H9 (cell line): ENCODE results near the gene RABIF. TPM values are rescaled to one million over a fixed set of nuclear protein-coding genes. Genes with fewer than 3 reads are reported as not detected.

Source experiments
- DNase-seq: peaks from one replicate; pipeline ENCODE4 v3.0.0-alpha.2; 2017
- H2AFZ ChIP-seq: one replicate; pipeline ENCODE4 v1.6.1; 2013; ENCODE audit warnings: mild to moderate bottlenecking, low read length, control low read depth, moderate library complexity
- H2AK5ac ChIP-seq: 2 replicates; pipeline ENCODE4 v1.6.1; 2013; ENCODE audit warnings: low read length, control low read depth, mixed read lengths; ENCODE audit not compliant: insufficient read length
- H2BK120ac ChIP-seq: one replicate; pipeline ENCODE4 v1.6.1; 2013; ENCODE audit warnings: low read depth, mild to moderate bottlenecking, low read length, control low read depth, inconsistent platforms; ENCODE audit not compliant: poor library complexity, severe bottlenecking
- H2BK12ac ChIP-seq: 2 replicates; pipeline ENCODE4 v1.6.1; 2013; ENCODE audit warnings: low read length, control low read depth, mixed read lengths, low read depth; ENCODE audit not compliant: insufficient read length
- H2BK15ac ChIP-seq: 2 replicates; pipeline ENCODE4 v1.6.1; 2013; ENCODE audit warnings: low read depth, low read length, control low read depth
- H2BK20ac ChIP-seq: one replicate; pipeline ENCODE4 v1.6.1; 2013; ENCODE audit warnings: low read depth, mild to moderate bottlenecking, low read length, control low read depth, inconsistent platforms; ENCODE audit not compliant: poor library complexity, severe bottlenecking
- H2BK5ac ChIP-seq: 2 replicates; pipeline ENCODE4 v1.6.1; 2013; ENCODE audit warnings: low read length, control low read depth, mixed read lengths; ENCODE audit not compliant: insufficient read length
- H3K14ac ChIP-seq: 2 replicates; pipeline ENCODE4 v1.6.1; 2013; ENCODE audit warnings: low read length, control low read depth; ENCODE audit not compliant: insufficient read depth
- H3K18ac ChIP-seq: 2 replicates; pipeline ENCODE4 v1.6.1; 2013; ENCODE audit warnings: low read depth, mild to moderate bottlenecking, mixed read lengths, low read length, control low read depth; ENCODE audit not compliant: insufficient read length
- H3K23ac ChIP-seq: 2 replicates; pipeline ENCODE4 v1.6.1; 2013; ENCODE audit warnings: low read length, control low read depth, mixed read lengths, low read depth; ENCODE audit not compliant: insufficient read length
- H3K23me2 ChIP-seq: 2 replicates; pipeline ENCODE4 v1.6.1; 2013; ENCODE audit warnings: low read depth, mild to moderate bottlenecking, mixed read lengths, low read length, control low read depth; ENCODE audit not compliant: insufficient read length, poor library complexity, severe bottlenecking
- H3K27ac ChIP-seq: 2 replicates; pipeline ENCODE4 v1.5.1; 2013; ENCODE audit warnings: low read length, control low read depth, mixed read lengths, low read depth; ENCODE audit not compliant: insufficient read length
- H3K27me3 ChIP-seq: 2 replicates; pipeline ENCODE4 v1.6.1; 2013; ENCODE audit warnings: low read length, control low read depth, inconsistent platforms; ENCODE audit not compliant: insufficient read depth
- H3K4ac ChIP-seq: 2 replicates; pipeline ENCODE4 v1.6.1; 2013; ENCODE audit warnings: low read depth, mild to moderate bottlenecking, control low read depth, inconsistent platforms, low read length, moderate library complexity
- H3K4me1 ChIP-seq: 2 replicates; pipeline ENCODE4 v1.6.1; 2013; ENCODE audit warnings: low read length, control low read depth, inconsistent platforms; ENCODE audit not compliant: insufficient read depth
- H3K4me2 ChIP-seq: 2 replicates; pipeline ENCODE4 v1.6.1; 2013; ENCODE audit warnings: low read length, control low read depth, mixed read lengths; ENCODE audit not compliant: insufficient read length, insufficient read depth
- H3K56ac ChIP-seq: 2 replicates; pipeline ENCODE4 v1.6.1; 2013; ENCODE audit warnings: low read depth, mild to moderate bottlenecking, mixed read lengths, low read length, control low read depth; ENCODE audit not compliant: insufficient read length
- H3K79me1 ChIP-seq: 2 replicates; pipeline ENCODE4 v1.6.1; 2013; ENCODE audit warnings: low read depth, mild to moderate bottlenecking, moderate library complexity, low read length, control low read depth, inconsistent platforms; ENCODE audit not compliant: insufficient read depth, poor library complexity, severe bottlenecking
- H3K79me2 ChIP-seq: 2 replicates; pipeline ENCODE4 v1.6.1; 2013; ENCODE audit warnings: low read length, control low read depth, inconsistent platforms; ENCODE audit not compliant: insufficient read depth
- H3K9ac ChIP-seq: 2 replicates; pipeline ENCODE4 v1.6.1; 2013; ENCODE audit warnings: low read length, control low read depth, mixed read lengths; ENCODE audit not compliant: insufficient read length; ENCODE audit errors: extremely low read depth
- H3K9me3 ChIP-seq: one replicate; pipeline ENCODE4 v1.6.1; 2013; ENCODE audit warnings: low read depth, low read length, inconsistent platforms; ENCODE audit not compliant: control insufficient read depth
- H3T11ph ChIP-seq: one replicate; pipeline ENCODE4 v1.6.1; 2013; ENCODE audit warnings: mild to moderate bottlenecking, low read length, control low read depth, inconsistent platforms
- H4K20me1 ChIP-seq: one replicate; pipeline ENCODE4 v1.6.1; 2013; ENCODE audit not compliant: control insufficient read depth, insufficient read length, insufficient read depth
- H4K5ac ChIP-seq: 2 replicates; pipeline ENCODE4 v1.6.1; 2013; ENCODE audit warnings: low read depth, mild to moderate bottlenecking, mixed read lengths, low read length, control low read depth; ENCODE audit not compliant: insufficient read length
- H4K8ac ChIP-seq: replicated peaks from 2 replicates; pipeline ENCODE4 v1.6.1; 2013; ENCODE audit warnings: low read length, control low read depth, mixed read lengths, low read depth; ENCODE audit not compliant: insufficient read length
- H4K91ac ChIP-seq: 2 replicates; pipeline ENCODE4 v1.6.1; 2013; ENCODE audit warnings: low read depth, mild to moderate bottlenecking, moderate library complexity, mixed read lengths, low read length, control low read depth; ENCODE audit not compliant: insufficient read length
- H3K27ac Mint-ChIP-seq, 3 experiments: 2 replicates in 2 of 3; 3 replicates in 1 of 3; pipeline ENCODE4 v1.8.0; 2020 to 2021; ENCODE audit warnings: mixed read lengths in 3 of 3, mild to moderate bottlenecking in 1 of 3, moderate library complexity in 1 of 3
- H3K27me3 Mint-ChIP-seq: 2 replicates; pipeline ENCODE4 v1.8.0; 2021; ENCODE audit warnings: low read depth, mild to moderate bottlenecking, moderate library complexity, mixed read lengths
- H3K36me3 Mint-ChIP-seq, 3 experiments: 2 replicates in 2 of 3; 3 replicates in 1 of 3; pipeline ENCODE4 v1.8.0; 2020 to 2021; ENCODE audit warnings: low read depth in 3 of 3, mixed read lengths in 3 of 3; ENCODE audit not compliant: insufficient read depth in 1 of 3
- H3K4me1 Mint-ChIP-seq, 2 experiments: 2 replicates each; pipeline ENCODE4 v1.8.0; 2020; ENCODE audit warnings: mixed read lengths in 2 of 2
- H3K4me3 Mint-ChIP-seq, 2 experiments: 2 replicates in 1 of 2; 3 replicates in 1 of 2; pipeline ENCODE4 v1.8.0; 2020 to 2021; ENCODE audit warnings: mild to moderate bottlenecking in 2 of 2, mixed read lengths in 2 of 2, moderate library complexity in 1 of 2
- H3K9me3 Mint-ChIP-seq, 2 experiments: 2 replicates in 1 of 2; 3 replicates in 1 of 2; pipeline ENCODE4 v1.8.0; 2020; ENCODE audit warnings: mild to moderate bottlenecking in 2 of 2, mixed read lengths in 2 of 2, moderate library complexity in 1 of 2
- WGBS: extraction: QIAGEN DNeasy Blood & Tissue Kit; methylation state at CpG from one replicate; pipeline ENCODE4 v1.1.7; 2013; ENCODE audit warnings: missing lambda C conversion rate, low lambda C conversion rate, mixed read lengths; ENCODE audit not compliant: insufficient read length; ENCODE audit errors: extremely low coverage; 5-methylcytosine and 5-hydroxymethylcytosine counted together
- total RNA-seq: library from RNA; stranded (reverse); gene quantifications from 2 replicates; pipeline ENCODE4 v1.2.1, GENCODE V29; 2021
- TF ChIP-seq, protein P1 (sequence below): fragments of 200-600 bp; sonication (generic); conservative IDR thresholded peaks from 3 replicates; pipeline ENCODE4 v1.8.0; 2021; ENCODE audit warnings: antibody characterized with exemption, mild to moderate bottlenecking

RABIF gene
- total RNA-seq, 1 experiment from 2014 or later = 8.3 TPM

DNA sequence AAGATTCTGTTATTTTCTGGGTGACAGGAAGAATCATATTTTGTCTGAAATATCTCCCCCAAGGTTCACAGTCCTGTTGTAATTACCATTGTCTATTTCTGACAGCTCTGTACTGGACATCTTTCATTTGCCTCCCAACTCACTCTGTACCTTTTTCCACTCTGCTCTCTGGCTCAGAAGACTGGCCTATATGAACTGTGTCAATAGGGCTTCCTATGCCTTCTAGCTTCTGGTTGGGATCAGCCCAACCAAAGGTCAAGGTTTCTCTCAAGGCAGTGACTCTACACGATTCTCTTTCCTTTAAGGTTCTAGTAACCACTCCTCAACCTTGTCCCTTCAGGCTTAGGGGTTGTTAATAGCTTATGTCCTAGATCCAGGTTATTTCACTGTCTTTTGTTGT lies 20.5 kb upstream of the RABIF start:
- H3K27ac ChIP-seq = no peak overlapping the region
- H3K18ac ChIP-seq = no peak overlapping the region
- H3K79me1 ChIP-seq = no peaks in the 10 kb centered on the region
- H2BK5ac ChIP-seq = no peak overlapping the region
- no peak overlapping the region for H4K5ac ChIP-seq
- H2BK120ac ChIP-seq = no peak overlapping the region
- H3K4me2 ChIP-seq = no peak overlapping the region
- H2AFZ ChIP-seq = no peak overlapping the region
- no peak overlapping the region for H4K91ac ChIP-seq
- no peak overlapping the region for H3K14ac ChIP-seq
- Mint-ChIP-seq H3K27ac (no peak overlapping the region), H3K36me3 (peaks cover 5 to 71% (median 46%) of the 10 kb centered on the region in 3 experiments; a peak in 5 of 7 replicates), H3K27me3 (no peaks in the 10 kb centered on the region), H3K9me3 (no peaks in the 10 kb centered on the region), H3K4me1 (no peaks in the 10 kb centered on the region), H3K4me3 (no peak overlapping the region)
- DNase-seq = no peak
- no peak overlapping the region for H3K23ac ChIP-seq
- no peaks in the 10 kb centered on the region for H3K4me1 ChIP-seq
- no peak overlapping the region for H2BK12ac ChIP-seq
- WGBS = no CpG with 5 or more reads among the region's 1 CpG
- no peak overlapping the region for H3K56ac ChIP-seq
- H3K4ac ChIP-seq = no peak overlapping the region
- H4K20me1 ChIP-seq = no peaks in the 10 kb centered on the region
- H3T11ph ChIP-seq = no peak overlapping the region
- no peak overlapping the region for H2BK15ac ChIP-seq
- H3K9me3 ChIP-seq = no peaks in the 10 kb centered on the region
- TF ChIP-seq, protein P1, sequence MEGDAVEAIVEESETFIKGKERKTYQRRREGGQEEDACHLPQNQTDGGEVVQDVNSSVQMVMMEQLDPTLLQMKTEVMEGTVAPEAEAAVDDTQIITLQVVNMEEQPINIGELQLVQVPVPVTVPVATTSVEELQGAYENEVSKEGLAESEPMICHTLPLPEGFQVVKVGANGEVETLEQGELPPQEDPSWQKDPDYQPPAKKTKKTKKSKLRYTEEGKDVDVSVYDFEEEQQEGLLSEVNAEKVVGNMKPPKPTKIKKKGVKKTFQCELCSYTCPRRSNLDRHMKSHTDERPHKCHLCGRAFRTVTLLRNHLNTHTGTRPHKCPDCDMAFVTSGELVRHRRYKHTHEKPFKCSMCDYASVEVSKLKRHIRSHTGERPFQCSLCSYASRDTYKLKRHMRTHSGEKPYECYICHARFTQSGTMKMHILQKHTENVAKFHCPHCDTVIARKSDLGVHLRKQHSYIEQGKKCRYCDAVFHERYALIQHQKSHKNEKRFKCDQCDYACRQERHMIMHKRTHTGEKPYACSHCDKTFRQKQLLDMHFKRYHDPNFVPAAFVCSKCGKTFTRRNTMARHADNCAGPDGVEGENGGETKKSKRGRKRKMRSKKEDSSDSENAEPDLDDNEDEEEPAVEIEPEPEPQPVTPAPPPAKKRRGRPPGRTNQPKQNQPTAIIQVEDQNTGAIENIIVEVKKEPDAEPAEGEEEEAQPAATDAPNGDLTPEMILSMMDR = no peak
- H3K79me2 ChIP-seq = no peaks in the 10 kb centered on the region
- H4K8ac ChIP-seq = no peak overlapping the region
- H3K27me3 ChIP-seq = no peaks in the 10 kb centered on the region
- H2BK20ac ChIP-seq = no peak overlapping the region
- no peaks in the 10 kb centered on the region for H3K23me2 ChIP-seq
- no peak overlapping the region for H3K9ac ChIP-seq
- no peak overlapping the region for H2AK5ac ChIP-seq
